Heart left ventricle (tissue), 13 donors: ENCODE measurements around the gene FAM118B.

Experiments
- POLR2A ChIP-seq, 2 donors: fragments of 450-650 bp; IDR thresholded peaks; one replicate each; pipeline ENCODE4 v1.6.1; 2017; ENCODE audit warnings: antibody characterized with exemption in 2 of 2, mild to moderate bottlenecking in 2 of 2, moderate library complexity in 2 of 2
- TF ChIP-seq, protein P1 (sequence below), 12 donors: fragments of 200-600 bp; sonication (generic) in 4 of 12; IDR thresholded peaks; one replicate each; pipeline versions ENCODE4 v1.5.0 to v1.8.0; 2018 to 2022; ENCODE audit warnings: antibody characterized with exemption in 12 of 12, mild to moderate bottlenecking in 5 of 12
- donor health status: ischemic (EF 13 %, LVEDD 7.1; RV severe dilation, severe dysfunction).
- donor health status: DM: no; HTN: yes; CAD: no.
- donor health status: DM: no; HTN: no; CAD: no.
- donor health status: ischemic (EF 25% LVEDD 6.9; RV normal size, moderate dysfunction).
- donor health status: ischemic (EF 25% LVEDD 5.7; RV mildly dilated, moderate dysfunction).
- donor health status: ischemic (EF 35%, LVEDD 5.7; RV mildly dilated, moderate dysfunction).
- donor health status: nonischemic (EF 11% LVEDD 7.7; RV severe dilation, severe dysfunction).
- donor health status: DM: yes; HTN: yes; CAD: no.
- donor health status: PGD.
- donor health status: ischemic (EF 29% LVEDD 5.4; RV normal size, mild dysfunction).
- donor health status: nonischemic (EF 23%, LVEDD 6.1; RV moderate dilation, normal function).

DNA sequence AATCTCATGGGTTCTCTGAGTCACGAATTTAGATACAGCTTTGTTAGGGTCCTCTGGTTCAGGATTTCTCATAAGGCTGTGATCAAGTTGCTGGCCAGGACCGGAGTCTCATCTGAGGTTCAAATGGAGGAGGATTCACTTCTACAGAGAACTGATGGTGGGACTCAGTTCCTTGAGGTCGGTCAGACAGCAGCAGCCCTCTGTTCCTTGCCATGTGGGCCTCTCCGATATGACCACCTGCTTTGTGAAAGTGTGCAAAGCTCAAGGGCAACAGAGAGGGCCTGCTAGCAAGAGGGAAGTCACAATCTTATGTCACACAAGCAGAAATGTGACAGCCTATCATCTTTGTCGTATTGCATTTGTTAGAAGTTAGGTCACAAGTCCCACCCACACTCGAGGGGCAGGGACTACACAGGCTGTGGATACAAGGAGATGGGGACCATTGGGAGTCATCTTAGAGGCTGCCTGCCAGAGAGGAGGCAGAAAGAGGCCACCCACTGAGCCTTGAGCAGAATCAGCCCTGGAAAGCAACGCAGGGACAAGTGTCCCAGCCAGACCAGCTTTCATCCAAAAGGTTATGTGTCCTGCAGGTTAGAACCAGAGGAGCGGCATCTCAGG lies 34.6 kb upstream of the FAM118B start:
- TF ChIP-seq, protein P1, sequence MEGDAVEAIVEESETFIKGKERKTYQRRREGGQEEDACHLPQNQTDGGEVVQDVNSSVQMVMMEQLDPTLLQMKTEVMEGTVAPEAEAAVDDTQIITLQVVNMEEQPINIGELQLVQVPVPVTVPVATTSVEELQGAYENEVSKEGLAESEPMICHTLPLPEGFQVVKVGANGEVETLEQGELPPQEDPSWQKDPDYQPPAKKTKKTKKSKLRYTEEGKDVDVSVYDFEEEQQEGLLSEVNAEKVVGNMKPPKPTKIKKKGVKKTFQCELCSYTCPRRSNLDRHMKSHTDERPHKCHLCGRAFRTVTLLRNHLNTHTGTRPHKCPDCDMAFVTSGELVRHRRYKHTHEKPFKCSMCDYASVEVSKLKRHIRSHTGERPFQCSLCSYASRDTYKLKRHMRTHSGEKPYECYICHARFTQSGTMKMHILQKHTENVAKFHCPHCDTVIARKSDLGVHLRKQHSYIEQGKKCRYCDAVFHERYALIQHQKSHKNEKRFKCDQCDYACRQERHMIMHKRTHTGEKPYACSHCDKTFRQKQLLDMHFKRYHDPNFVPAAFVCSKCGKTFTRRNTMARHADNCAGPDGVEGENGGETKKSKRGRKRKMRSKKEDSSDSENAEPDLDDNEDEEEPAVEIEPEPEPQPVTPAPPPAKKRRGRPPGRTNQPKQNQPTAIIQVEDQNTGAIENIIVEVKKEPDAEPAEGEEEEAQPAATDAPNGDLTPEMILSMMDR (IDR thresholded peaks at IDR 0.05) = no peak
- TF ChIP-seq POLR2A (IDR thresholded peaks at IDR 0.05) = no peak
